Sigmoid colon (tissue), 4 donors: ENCODE measurements around the gene MKNK1.

Experiments
- EP300 ChIP-seq, 4 donors: sonication (generic); formaldehyde crosslinking; IDR thresholded peaks; one replicate each; pipeline ENCODE4 v1.6.1; 2017; ENCODE audit warnings: antibody characterized with exemption in 4 of 4
- POLR2A ChIP-seq, 2 donors: fragments of 450-650 bp; IDR thresholded peaks; one replicate each; pipeline ENCODE4 v1.6.1; 2016; ENCODE audit warnings: antibody characterized with exemption in 2 of 2, mild to moderate bottlenecking in 2 of 2, moderate library complexity in 2 of 2
- POLR2AphosphoS5 ChIP-seq, 4 donors: sonication (generic); formaldehyde crosslinking; IDR thresholded peaks; one replicate each; pipeline ENCODE4 v1.6.1; 2017; ENCODE audit warnings: antibody characterized with exemption in 4 of 4
- TF ChIP-seq, protein P1 (sequence below), 4 experiments: fragments of 450-650 bp in 3 of 4; fragments of 200-600 bp in 1 of 4; IDR thresholded peaks; one replicate each; pipeline ENCODE4 v1.5.1; 2016 to 2019; ENCODE audit warnings: antibody characterized with exemption in 4 of 4, mild to moderate bottlenecking in 3 of 4, moderate library complexity in 2 of 4

DNA sequence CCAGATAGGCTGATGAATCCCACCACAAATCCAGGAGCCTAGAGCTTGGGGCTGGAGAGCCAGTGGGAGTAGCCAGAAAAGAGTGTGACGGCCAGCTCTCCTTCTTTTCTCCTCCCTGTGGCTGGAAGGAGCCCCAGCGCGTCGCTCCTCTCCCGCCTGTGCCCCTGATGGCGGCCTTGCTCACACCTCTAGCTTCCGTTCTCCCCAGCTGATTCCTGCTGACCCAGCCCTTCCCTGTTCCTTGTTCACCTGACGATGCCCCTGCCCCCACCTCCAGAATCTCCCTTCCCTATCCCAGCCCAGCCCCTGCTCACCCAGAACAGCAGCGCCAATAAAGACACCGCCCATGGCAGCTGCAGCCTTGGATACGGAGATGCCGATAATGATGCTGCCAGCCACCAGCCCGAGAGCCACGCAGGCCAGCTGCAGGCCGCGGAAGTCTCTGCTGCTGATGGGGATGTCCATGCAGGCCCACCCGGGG lies 53.3 kb downstream of the MKNK1 start:
- TF ChIP-seq, protein P1, sequence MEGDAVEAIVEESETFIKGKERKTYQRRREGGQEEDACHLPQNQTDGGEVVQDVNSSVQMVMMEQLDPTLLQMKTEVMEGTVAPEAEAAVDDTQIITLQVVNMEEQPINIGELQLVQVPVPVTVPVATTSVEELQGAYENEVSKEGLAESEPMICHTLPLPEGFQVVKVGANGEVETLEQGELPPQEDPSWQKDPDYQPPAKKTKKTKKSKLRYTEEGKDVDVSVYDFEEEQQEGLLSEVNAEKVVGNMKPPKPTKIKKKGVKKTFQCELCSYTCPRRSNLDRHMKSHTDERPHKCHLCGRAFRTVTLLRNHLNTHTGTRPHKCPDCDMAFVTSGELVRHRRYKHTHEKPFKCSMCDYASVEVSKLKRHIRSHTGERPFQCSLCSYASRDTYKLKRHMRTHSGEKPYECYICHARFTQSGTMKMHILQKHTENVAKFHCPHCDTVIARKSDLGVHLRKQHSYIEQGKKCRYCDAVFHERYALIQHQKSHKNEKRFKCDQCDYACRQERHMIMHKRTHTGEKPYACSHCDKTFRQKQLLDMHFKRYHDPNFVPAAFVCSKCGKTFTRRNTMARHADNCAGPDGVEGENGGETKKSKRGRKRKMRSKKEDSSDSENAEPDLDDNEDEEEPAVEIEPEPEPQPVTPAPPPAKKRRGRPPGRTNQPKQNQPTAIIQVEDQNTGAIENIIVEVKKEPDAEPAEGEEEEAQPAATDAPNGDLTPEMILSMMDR (IDR thresholded peaks at IDR 0.05), result no peak
- TF ChIP-seq POLR2A (IDR thresholded peaks at IDR 0.05) (no peak), EP300 (IDR thresholded peaks at IDR 0.05) (no peak), POLR2AphosphoS5 (IDR thresholded peaks at IDR 0.05) (no peak)
